Panc1 (cell line): ENCODE measurements around the gene PRR5L. TPM values are rescaled to one million over a fixed set of nuclear protein-coding genes. Genes with fewer than 3 reads are reported as not detected.

Experiments
- ATAC-seq: fragments of 200-7000 bp; cut with Tn5 transposase; 2 replicates; pipeline ENCODE4 v1.9.1; 2020; ENCODE audit warnings: mild to moderate bottlenecking, moderate library complexity
- BruUV-seq: library from RNA; stranded (reverse); fragments of 400-500 nt; replicated peaks from 2 replicates; lab custom pipeline; 2021; lab: Mats Ljungman, UMichigan
- CTCF ChIA-PET: fragments of 300-600 bp; sonication (Branson Sonifier 250); formaldehyde crosslinking; loops from one replicate; lab custom pipeline; 2022; ENCODE audit warnings: antibody characterized with exemption; lab: Charles Lee
- POLR2A ChIA-PET: fragments of 300-600 bp; sonication (Branson Sonifier 250); formaldehyde crosslinking; loops from one replicate; lab custom pipeline; 2022; ENCODE audit warnings: antibody characterized with exemption; lab: Charles Lee
- DNase-seq: peaks from one replicate; pipeline ENCODE4 v3.0.0-alpha.2; 2010; ENCODE audit warnings: low read depth, low spot score
- H3K27ac ChIP-seq: 2 replicates; pipeline ENCODE4 v1.5.1; 2011; ENCODE audit warnings: mild to moderate bottlenecking, low read length, inconsistent platforms
- H3K27me3 ChIP-seq: fragments of 200-500 bp; sonication (Bioruptor generic); 2 replicates; pipeline ENCODE4 v1.6.0; 2014; ENCODE audit warnings: low read length, inconsistent platforms; ENCODE audit not compliant: control insufficient read depth, insufficient read depth
- H3K36me3 ChIP-seq: fragments of 200-500 bp; sonication (Bioruptor generic); 2 replicates; pipeline ENCODE4 v1.5.1; 2014; ENCODE audit warnings: inconsistent platforms, mild to moderate bottlenecking, low read length, moderate library complexity; ENCODE audit not compliant: control insufficient read depth, insufficient read depth
- H3K4me1 ChIP-seq: 2 replicates; pipeline ENCODE4 v1.5.1; 2011; ENCODE audit warnings: inconsistent platforms, mild to moderate bottlenecking, low read length, moderate library complexity; ENCODE audit not compliant: control insufficient read depth, insufficient read depth
- H3K4me3 ChIP-seq, 2 experiments: 2 replicates each; pipeline ENCODE4 v1.5.1; 2011 to 2012; ENCODE audit warnings: low read depth in 2 of 2, low read length in 2 of 2, mild to moderate bottlenecking in 2 of 2, inconsistent platforms in 1 of 2, moderate library complexity in 1 of 2
- H3K9me3 ChIP-seq: fragments of 200-500 bp; sonication (Bioruptor generic); 2 replicates; pipeline ENCODE4 v1.5.1; 2014; ENCODE audit warnings: low read depth, mild to moderate bottlenecking, inconsistent platforms, low read length, moderate library complexity; ENCODE audit not compliant: control insufficient read depth, insufficient read depth
- POLR2AphosphoS5 ChIP-seq: IDR thresholded peaks from 2 replicates; pipeline ENCODE4 v1.6.1; 2012; ENCODE audit warnings: mild to moderate bottlenecking, low read depth, low read length, moderate library complexity
- SIN3A ChIP-seq: IDR thresholded peaks from 2 replicates; pipeline ENCODE4 v1.6.1; 2012; ENCODE audit warnings: low read depth, mild to moderate bottlenecking, low read length, moderate library complexity, borderline replicate concordance; ENCODE audit not compliant: insufficient read depth
- TCF7L2 ChIP-seq: IDR thresholded peaks from 2 replicates; pipeline ENCODE4 v1.6.1; 2011; ENCODE audit warnings: mild to moderate bottlenecking, low read depth, low read length, inconsistent platforms
- in situ Hi-C: cut with HindIII; loops from 2 replicates; pipeline ENCODE4 v1.10.0; 2016; ENCODE audit warnings: low sequenced_read_pairs, low pct_unique_long_range_greater_than_20kb
- intact Hi-C: fragments of 100-400 bp; cut with micrococcal nuclease; formaldehyde crosslinking; loops from one replicate; pipeline ENCODE4 v1.10.0; 2022; ENCODE audit not compliant: unreplicated experiment
- total RNA-seq: library from RNA; stranded (reverse); gene quantifications from one replicate; pipeline ENCODE4 v1.2.1, GENCODE V29; 2021; ENCODE audit not compliant: unreplicated experiment
- TF ChIP-seq, protein P1 (sequence below): fragments of 450-650 bp; IDR thresholded peaks from 2 replicates; pipeline ENCODE4 v1.5.1; 2017; ENCODE audit warnings: mild to moderate bottlenecking
- TF ChIP-seq, protein P2 (sequence below), 2 experiments: IDR thresholded peaks; 2 replicates each; pipeline ENCODE4 v1.6.1; 2011 to 2012; ENCODE audit warnings: low read depth in 2 of 2, control low read depth in 1 of 2, low read length in 1 of 2, mild to moderate bottlenecking in 1 of 2, moderate library complexity in 1 of 2; ENCODE audit not compliant: insufficient read depth in 1 of 2

Gene PRR5L
- total RNA-seq, 1 experiment from 2014 or later, result 0.36 TPM

DNA sequence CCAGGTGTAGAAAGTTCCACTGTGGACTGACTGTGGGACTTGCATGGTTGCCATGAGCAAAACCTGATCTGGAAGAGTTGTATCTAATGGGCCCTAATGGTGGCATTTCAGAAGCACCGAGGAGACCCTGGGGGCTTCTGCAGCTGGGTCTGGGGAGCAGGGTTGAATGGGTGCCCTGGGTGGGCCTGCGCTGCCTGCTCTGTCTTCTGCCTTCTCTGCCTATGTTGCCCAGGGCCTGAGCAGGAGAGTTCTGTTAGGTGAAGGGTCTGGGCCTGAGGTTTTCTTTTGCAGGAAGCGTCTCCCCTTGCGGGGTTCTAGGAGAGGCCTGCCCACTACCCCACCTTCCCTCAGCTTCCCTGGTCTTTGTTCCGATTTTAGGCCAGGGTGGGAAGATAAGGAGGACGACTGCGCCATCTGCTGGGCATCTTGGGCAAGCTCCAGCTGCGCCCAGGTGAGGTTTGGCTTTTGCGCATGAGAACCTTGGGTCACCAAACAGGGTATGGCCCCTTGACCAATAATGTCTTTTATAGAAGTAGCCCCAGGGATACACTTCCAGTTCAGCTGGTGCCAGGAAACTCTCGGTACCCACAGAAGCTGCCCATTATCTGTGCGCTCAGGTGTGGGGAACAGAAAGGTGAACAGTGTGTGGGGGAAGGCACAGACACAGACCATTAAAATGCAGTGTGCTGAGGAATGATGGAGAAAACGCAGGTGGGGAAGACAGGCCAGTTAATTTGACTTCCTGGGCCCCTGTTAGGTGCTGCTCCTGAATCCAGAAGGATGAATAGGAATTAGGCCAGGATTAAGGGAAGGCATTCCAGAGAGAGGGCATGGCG lies 30.1 kb upstream of the PRR5L start:
- CTCF ChIA-PET, result interaction anchor here (0.6 to 1.2 kb wide), 4 partner anchors 134 to 619 kb away, joined by 6 to 7 read pairs (median 6); no protein-coding TSS in a partner anchor
- BruUV-seq, result no TSS peak
- H3K4me3 ChIP-seq, result no peak overlapping the region
- no peak overlapping the region for H3K27ac ChIP-seq
- in situ Hi-C loops, result no loop called here
- DNase-seq (no peak), ATAC-seq (peak; percentile 87)
- H3K27me3 ChIP-seq, result no peaks in the 10 kb centered on the region
- POLR2A ChIA-PET, result no interaction called here
- intact Hi-C loops, result loop anchor here (1.0 to 5.0 kb wide), 3 partner anchors 444 to 779 kb away; no protein-coding TSS in a partner anchor
- no peak for TF ChIP-seq TCF7L2
- TF ChIP-seq, protein P1, sequence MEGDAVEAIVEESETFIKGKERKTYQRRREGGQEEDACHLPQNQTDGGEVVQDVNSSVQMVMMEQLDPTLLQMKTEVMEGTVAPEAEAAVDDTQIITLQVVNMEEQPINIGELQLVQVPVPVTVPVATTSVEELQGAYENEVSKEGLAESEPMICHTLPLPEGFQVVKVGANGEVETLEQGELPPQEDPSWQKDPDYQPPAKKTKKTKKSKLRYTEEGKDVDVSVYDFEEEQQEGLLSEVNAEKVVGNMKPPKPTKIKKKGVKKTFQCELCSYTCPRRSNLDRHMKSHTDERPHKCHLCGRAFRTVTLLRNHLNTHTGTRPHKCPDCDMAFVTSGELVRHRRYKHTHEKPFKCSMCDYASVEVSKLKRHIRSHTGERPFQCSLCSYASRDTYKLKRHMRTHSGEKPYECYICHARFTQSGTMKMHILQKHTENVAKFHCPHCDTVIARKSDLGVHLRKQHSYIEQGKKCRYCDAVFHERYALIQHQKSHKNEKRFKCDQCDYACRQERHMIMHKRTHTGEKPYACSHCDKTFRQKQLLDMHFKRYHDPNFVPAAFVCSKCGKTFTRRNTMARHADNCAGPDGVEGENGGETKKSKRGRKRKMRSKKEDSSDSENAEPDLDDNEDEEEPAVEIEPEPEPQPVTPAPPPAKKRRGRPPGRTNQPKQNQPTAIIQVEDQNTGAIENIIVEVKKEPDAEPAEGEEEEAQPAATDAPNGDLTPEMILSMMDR, result peak; percentile 90
- TF ChIP-seq POLR2AphosphoS5, result no peak
- H3K36me3 ChIP-seq, result no peaks in the 10 kb centered on the region
- no peaks in the 10 kb centered on the region for H3K4me1 ChIP-seq
- no peaks in the 10 kb centered on the region for H3K9me3 ChIP-seq

DNA sequence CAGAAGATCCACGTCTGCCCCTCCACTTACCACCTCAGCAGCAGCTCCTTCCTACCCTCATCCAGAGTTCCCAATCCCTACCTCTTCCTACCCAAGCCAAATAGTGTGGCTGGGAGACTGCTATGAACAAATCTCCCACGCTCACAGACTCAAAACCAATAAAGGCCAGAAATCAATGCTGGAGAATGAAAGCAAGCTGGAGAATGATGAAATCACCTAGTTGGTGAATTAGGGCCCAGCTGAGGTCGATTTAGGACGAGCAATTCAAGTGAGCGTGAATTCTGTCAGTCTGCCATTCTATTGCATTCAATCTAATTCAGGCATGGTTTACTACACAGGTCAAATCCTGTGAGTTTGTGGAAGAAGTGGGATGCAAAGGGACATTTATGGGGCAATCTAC lies 29.3 kb upstream of the PRR5L start:
- H3K4me1 ChIP-seq, result no peaks in the 10 kb centered on the region
- no peak for DNase-seq
- ChIA-PET CTCF (interaction anchor here (1.1 to 1.2 kb wide), 3 partner anchors 135 to 445 kb away, joined by 3 to 7 read pairs (median 6); no protein-coding TSS in a partner anchor), POLR2A (no interaction called here)
- no peak for ATAC-seq
- H3K4me3 ChIP-seq, result no peak overlapping the region
- intact Hi-C loops, result loop anchor here (1.0 to 5.0 kb wide), 3 partner anchors 444 to 779 kb away; no protein-coding TSS in a partner anchor
- no TSS peak for BruUV-seq
- in situ Hi-C loops, result no loop called here
- H3K27ac ChIP-seq, result no peak overlapping the region
- H3K9me3 ChIP-seq, result no peaks in the 10 kb centered on the region
- no peaks in the 10 kb centered on the region for H3K27me3 ChIP-seq
- TF ChIP-seq SIN3A (no peak), TCF7L2 (no peak), POLR2AphosphoS5 (no peak)
- TF ChIP-seq, protein P2, sequence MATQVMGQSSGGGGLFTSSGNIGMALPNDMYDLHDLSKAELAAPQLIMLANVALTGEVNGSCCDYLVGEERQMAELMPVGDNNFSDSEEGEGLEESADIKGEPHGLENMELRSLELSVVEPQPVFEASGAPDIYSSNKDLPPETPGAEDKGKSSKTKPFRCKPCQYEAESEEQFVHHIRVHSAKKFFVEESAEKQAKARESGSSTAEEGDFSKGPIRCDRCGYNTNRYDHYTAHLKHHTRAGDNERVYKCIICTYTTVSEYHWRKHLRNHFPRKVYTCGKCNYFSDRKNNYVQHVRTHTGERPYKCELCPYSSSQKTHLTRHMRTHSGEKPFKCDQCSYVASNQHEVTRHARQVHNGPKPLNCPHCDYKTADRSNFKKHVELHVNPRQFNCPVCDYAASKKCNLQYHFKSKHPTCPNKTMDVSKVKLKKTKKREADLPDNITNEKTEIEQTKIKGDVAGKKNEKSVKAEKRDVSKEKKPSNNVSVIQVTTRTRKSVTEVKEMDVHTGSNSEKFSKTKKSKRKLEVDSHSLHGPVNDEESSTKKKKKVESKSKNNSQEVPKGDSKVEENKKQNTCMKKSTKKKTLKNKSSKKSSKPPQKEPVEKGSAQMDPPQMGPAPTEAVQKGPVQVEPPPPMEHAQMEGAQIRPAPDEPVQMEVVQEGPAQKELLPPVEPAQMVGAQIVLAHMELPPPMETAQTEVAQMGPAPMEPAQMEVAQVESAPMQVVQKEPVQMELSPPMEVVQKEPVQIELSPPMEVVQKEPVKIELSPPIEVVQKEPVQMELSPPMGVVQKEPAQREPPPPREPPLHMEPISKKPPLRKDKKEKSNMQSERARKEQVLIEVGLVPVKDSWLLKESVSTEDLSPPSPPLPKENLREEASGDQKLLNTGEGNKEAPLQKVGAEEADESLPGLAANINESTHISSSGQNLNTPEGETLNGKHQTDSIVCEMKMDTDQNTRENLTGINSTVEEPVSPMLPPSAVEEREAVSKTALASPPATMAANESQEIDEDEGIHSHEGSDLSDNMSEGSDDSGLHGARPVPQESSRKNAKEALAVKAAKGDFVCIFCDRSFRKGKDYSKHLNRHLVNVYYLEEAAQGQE (IDR thresholded peaks at IDR 0.05; ENCODE audit: insufficient read depth in 1 of 2, low read depth in 2 of 2, low read length in 1 of 2), result no peak
- no peaks in the 10 kb centered on the region for H3K36me3 ChIP-seq
